Endothelial cell of umbilical vein (primary cell): Measurements from ENCODE around the gene KIAA1671. TPM values are rescaled to one million over a fixed set of nuclear protein-coding genes. Genes with fewer than 3 reads are reported as not detected.

ENCODE experiments used
- BruUV-seq: library from RNA; stranded (reverse); fragments of 400-500 nt; replicated peaks from 2 replicates; lab custom pipeline; 2021; lab: Mats Ljungman, UMichigan
- CTCF ChIA-PET: fragments of 300-600, 350-600 bp; sonication (Branson Sonifier 250); formaldehyde crosslinking; loops from one replicate; lab custom pipeline; 2021; ENCODE audit warnings: antibody characterized with exemption, inconsistent platforms; lab: Charles Lee
- POLR2A ChIA-PET: fragments of 300-600, 350-600 bp; sonication (Branson Sonifier 250); formaldehyde crosslinking; loops from one replicate; lab custom pipeline; 2021; ENCODE audit warnings: antibody characterized with exemption, inconsistent platforms; lab: Charles Lee
- DNase-seq: peaks from one replicate; pipeline ENCODE4 v3.0.0-alpha.2; 2011; ENCODE audit warnings: low read depth, low spot score
- FAIRE-seq: peaks from 2 replicates; lab custom pipeline; 2011; peaks lifted over from hg19 to GRCh38; lab: Jason Lieb, UNC
- H2AFZ ChIP-seq: 2 replicates; pipeline ENCODE4 v1.6.0; 2012; ENCODE audit warnings: low read depth, low read length, control low read depth, inconsistent platforms
- H3K27ac ChIP-seq: 2 replicates; pipeline ENCODE4 v1.5.1; 2011; ENCODE audit warnings: low read depth, mild to moderate bottlenecking, control low read depth, low read length, moderate library complexity; ENCODE audit not compliant: insufficient read depth
- H3K27me3 ChIP-seq, 2 experiments: 2 replicates each; pipeline versions ENCODE4 v1.6.0 to v1.6.1; 2011; ENCODE audit warnings: low read length in 2 of 2, mixed read lengths in 1 of 2; ENCODE audit not compliant: control insufficient read depth in 2 of 2, insufficient read depth in 2 of 2
- H3K36me3 ChIP-seq, 2 experiments: 2 replicates in 1 of 2; 3 replicates in 1 of 2; pipeline ENCODE4 v1.5.1; 2011; ENCODE audit warnings: low read length in 2 of 2, mild to moderate bottlenecking in 1 of 2, moderate library complexity in 1 of 2; ENCODE audit not compliant: control insufficient read depth in 2 of 2, insufficient read depth in 2 of 2; ENCODE audit errors: extremely low read depth in 1 of 2
- H3K4me1 ChIP-seq: 3 replicates; pipeline ENCODE4 v1.5.1; 2011; ENCODE audit warnings: mild to moderate bottlenecking, low read length; ENCODE audit not compliant: control insufficient read depth, insufficient read depth; ENCODE audit errors: extremely low read depth
- H3K4me2 ChIP-seq: 2 replicates; pipeline ENCODE4 v1.6.1; 2011; ENCODE audit warnings: low read length, control low read depth, mixed read lengths; ENCODE audit not compliant: insufficient read depth
- H3K4me3 ChIP-seq, 3 experiments: fragments of 200-600 bp in 1 of 3; sonication (generic), shearing (Covaris generic) in 1 of 3; replicated peaks in 1 of 3; 2 replicates each; pipeline ENCODE4 v1.5.1; 2011 to 2016; ENCODE audit warnings: control low read depth in 3 of 3, low read length in 3 of 3, mild to moderate bottlenecking in 2 of 3, inconsistent platforms in 1 of 3, low read depth in 1 of 3, moderate library complexity in 1 of 3; ENCODE audit not compliant: insufficient read depth in 1 of 3
- H3K79me2 ChIP-seq: 2 replicates; pipeline ENCODE4 v1.6.0; 2012; ENCODE audit warnings: low read length, inconsistent platforms; ENCODE audit not compliant: control insufficient read depth, insufficient read depth
- H3K9ac ChIP-seq: replicated peaks from 2 replicates; pipeline ENCODE3; 2011; ENCODE audit warnings: low read length, control low read depth; ENCODE audit not compliant: insufficient read depth; ENCODE audit errors: extremely low read depth
- H3K9me1 ChIP-seq: replicated peaks from 3 replicates; pipeline ENCODE4 v1.6.0; 2011; ENCODE audit warnings: mild to moderate bottlenecking, low read length; ENCODE audit not compliant: control insufficient read depth, insufficient read depth; ENCODE audit errors: extremely low read depth
- H3K9me3 ChIP-seq: replicated peaks from 2 replicates; pipeline ENCODE4 v1.5.1; 2012; ENCODE audit warnings: low read length, inconsistent platforms; ENCODE audit not compliant: control insufficient read depth, insufficient read depth
- H4K20me1 ChIP-seq: replicated peaks from 2 replicates; pipeline ENCODE3; 2011; ENCODE audit warnings: mild to moderate bottlenecking, low read length; ENCODE audit not compliant: control insufficient read depth, insufficient read depth; ENCODE audit errors: extremely low read depth
- EZH2 ChIP-seq: IDR thresholded peaks from 2 replicates; pipeline ENCODE4 v1.6.1; 2012; ENCODE audit warnings: borderline replicate concordance, low read depth, mild to moderate bottlenecking, moderate library complexity, low read length, inconsistent platforms; ENCODE audit not compliant: severe bottlenecking
- FOS ChIP-seq: IDR thresholded peaks from 2 replicates; pipeline ENCODE4 v1.6.1; 2011; ENCODE audit warnings: mild to moderate bottlenecking, low read length, moderate library complexity, borderline replicate concordance; ENCODE audit not compliant: insufficient read depth
- GATA2 ChIP-seq: IDR thresholded peaks from 2 replicates; pipeline ENCODE4 v1.7.0; 2011; ENCODE audit warnings: low read depth, mild to moderate bottlenecking, moderate library complexity, mixed read lengths, low read length; ENCODE audit not compliant: insufficient read length, insufficient read depth
- JUN ChIP-seq: IDR thresholded peaks from 2 replicates; pipeline ENCODE4 v1.6.1; 2011; ENCODE audit warnings: borderline replicate concordance, low read depth; ENCODE audit not compliant: insufficient read length, insufficient read depth
- MYC ChIP-seq: IDR thresholded peaks from one replicate; pipeline ENCODE4 v1.6.1; 2011; ENCODE audit warnings: mild to moderate bottlenecking, low read depth, low read length
- POLR2A ChIP-seq: IDR thresholded peaks from 2 replicates; pipeline ENCODE4 v1.6.1; 2012; ENCODE audit warnings: low read depth, mild to moderate bottlenecking, control low read depth, low read length
- POLR2AphosphoS5 ChIP-seq: IDR thresholded peaks from 2 replicates; pipeline ENCODE4 v1.6.1; 2012; ENCODE audit warnings: low read depth, mild to moderate bottlenecking, control low read depth, low read length, moderate library complexity; ENCODE audit not compliant: insufficient read depth
- dilution Hi-C: fragments of 300-500 bp; cut with MboI; formaldehyde crosslinking; loops from one replicate; pipeline ENCODE4 v1.15.0; 2019; ENCODE audit warnings: low sequenced_read_pairs; ENCODE audit not compliant: extremely low pct_ligation_motif_present
- intact Hi-C: fragments of 100-400 bp; cut with micrococcal nuclease; formaldehyde crosslinking; loops from one replicate; pipeline ENCODE4 v1.10.0; 2022
- polyA plus RNA-seq, 4 experiments: library from polyadenylated mRNA; depleted of rRNA in 3 of 4; stranded (reverse) in 3 of 4; unstranded in 1 of 4; fragments of >200 nt; gene quantifications; 2 replicates each; pipeline versions ENCODE4 v1.2.1 to v1.2.3, GENCODE V29; 2011 to 2012; ENCODE audit warnings: missing spikeins in 1 of 4
- total RNA-seq: library from RNA; stranded (reverse); gene quantifications from 2 replicates; pipeline ENCODE4 v1.2.3, GENCODE V29; 2021
- TF ChIP-seq, protein P1 (sequence below), 2 donors: IDR thresholded peaks; 1 replicate in 1 of 2; 2 replicates in 1 of 2; pipeline ENCODE4 v1.5.1; 2011; ENCODE audit warnings: low read length in 2 of 2, mild to moderate bottlenecking in 2 of 2, moderate library complexity in 2 of 2, control low read depth in 1 of 2, inconsistent platforms in 1 of 2, low read depth in 1 of 2; ENCODE audit not compliant: insufficient read depth in 1 of 2; ENCODE audit errors: extremely low read depth in 1 of 2
- TF ChIP-seq, protein P2 (sequence below): IDR thresholded peaks from 2 replicates; pipeline ENCODE4 v1.6.1; 2011; ENCODE audit not compliant: insufficient read depth, insufficient read length

Gene KIAA1671
- total and polyA plus RNA-seq, 2 donors (not counting 3 experiments of a cell fraction or from before 2014, with no cell fraction given), result 23.1 to 85.1 TPM

DNA sequence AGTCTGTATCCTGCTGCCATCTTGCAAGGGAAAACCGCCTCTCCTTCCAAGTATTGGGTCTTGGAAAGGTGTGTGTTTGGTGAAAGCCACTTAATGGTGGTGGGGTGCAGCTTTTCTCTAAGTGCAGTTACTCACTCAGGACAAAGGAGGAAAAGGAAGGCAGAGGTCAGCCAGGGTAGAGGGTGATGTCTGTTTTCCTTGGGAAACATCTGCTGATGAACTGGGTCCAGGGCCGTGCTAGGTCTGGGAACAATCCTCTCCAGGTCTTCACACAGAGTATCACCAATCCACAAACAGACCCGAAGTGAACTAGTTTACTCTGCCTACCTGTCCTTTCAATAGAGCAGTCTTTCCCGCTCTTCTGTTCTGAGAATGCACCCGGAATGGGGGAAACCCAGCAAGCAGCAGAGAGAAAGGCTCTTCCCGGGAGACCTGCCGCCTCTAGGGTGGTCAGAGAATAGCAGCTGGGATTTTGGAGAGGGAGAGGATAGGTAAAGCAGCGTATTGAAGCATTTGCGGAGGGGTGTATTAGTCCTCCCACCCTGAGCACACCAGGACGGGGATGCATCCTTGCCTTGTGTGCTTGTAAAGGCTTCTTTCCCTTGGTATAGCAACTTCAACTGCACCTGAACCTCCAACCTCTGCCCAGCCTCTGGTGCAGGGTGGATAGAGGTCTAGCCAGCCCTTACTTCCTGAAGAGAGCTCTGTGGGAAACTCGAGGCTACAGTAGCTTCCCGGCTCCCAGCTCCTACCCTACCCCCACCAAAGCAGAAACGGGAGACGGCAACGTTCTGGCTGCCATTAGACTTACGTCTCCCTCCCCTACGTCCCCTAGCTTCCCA is 26.7 kb upstream of the KIAA1671 start:
- Histone ChIP-seq H4K20me1 (no peaks in the 10 kb centered on the region), H3K4me3 (no peak overlapping the region), H3K9me1 (no peaks in the 10 kb centered on the region), H3K4me2 (peak overlapping the region; percentile 46), H3K79me2 (no peaks in the 10 kb centered on the region), H2AFZ (peak overlapping the region; percentile 55), H3K27ac (peak overlapping the region; percentile 38), H3K9ac (peak overlapping the region; percentile 26), H3K36me3 (no peaks in the 10 kb centered on the region), H3K4me1 (peaks cover 20% of the 10 kb centered on the region), H3K27me3 (peaks cover 2% of the 10 kb centered on the region in 2 experiments), H3K9me3 (no peaks in the 10 kb centered on the region)
- peak; percentile 62 for FAIRE-seq
- ChIA-PET CTCF (interaction anchor here (0.8 to 1.6 kb wide), 5 partner anchors 10 to 123 kb away, joined by 3 to 8 read pairs (median 4); no protein-coding TSS in a partner anchor), POLR2A (no interaction called here)
- intact Hi-C loops, result no loop called here
- BruUV-seq, result no TSS peak
- dilution Hi-C loops, result no loop called here
- DNase-seq, result peak; percentile 71
- TF ChIP-seq FOS, result no peak
- no peak for TF ChIP-seq EZH2
- TF ChIP-seq JUN, result no peak
- no peak for TF ChIP-seq POLR2AphosphoS5
- TF ChIP-seq, protein P1, sequence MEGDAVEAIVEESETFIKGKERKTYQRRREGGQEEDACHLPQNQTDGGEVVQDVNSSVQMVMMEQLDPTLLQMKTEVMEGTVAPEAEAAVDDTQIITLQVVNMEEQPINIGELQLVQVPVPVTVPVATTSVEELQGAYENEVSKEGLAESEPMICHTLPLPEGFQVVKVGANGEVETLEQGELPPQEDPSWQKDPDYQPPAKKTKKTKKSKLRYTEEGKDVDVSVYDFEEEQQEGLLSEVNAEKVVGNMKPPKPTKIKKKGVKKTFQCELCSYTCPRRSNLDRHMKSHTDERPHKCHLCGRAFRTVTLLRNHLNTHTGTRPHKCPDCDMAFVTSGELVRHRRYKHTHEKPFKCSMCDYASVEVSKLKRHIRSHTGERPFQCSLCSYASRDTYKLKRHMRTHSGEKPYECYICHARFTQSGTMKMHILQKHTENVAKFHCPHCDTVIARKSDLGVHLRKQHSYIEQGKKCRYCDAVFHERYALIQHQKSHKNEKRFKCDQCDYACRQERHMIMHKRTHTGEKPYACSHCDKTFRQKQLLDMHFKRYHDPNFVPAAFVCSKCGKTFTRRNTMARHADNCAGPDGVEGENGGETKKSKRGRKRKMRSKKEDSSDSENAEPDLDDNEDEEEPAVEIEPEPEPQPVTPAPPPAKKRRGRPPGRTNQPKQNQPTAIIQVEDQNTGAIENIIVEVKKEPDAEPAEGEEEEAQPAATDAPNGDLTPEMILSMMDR (IDR thresholded peaks at IDR 0.05; ENCODE audit: extremely low read depth in 1 of 2, insufficient read depth in 1 of 2, low read depth in 1 of 2, low read length in 2 of 2), result no peak
- TF ChIP-seq GATA2, result no peak
- TF ChIP-seq, protein P2, sequence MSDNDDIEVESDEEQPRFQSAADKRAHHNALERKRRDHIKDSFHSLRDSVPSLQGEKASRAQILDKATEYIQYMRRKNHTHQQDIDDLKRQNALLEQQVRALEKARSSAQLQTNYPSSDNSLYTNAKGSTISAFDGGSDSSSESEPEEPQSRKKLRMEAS, result no peak
- TF ChIP-seq POLR2A, result no peak
- no peak for TF ChIP-seq MYC
